Lower leg skin (tissue), 4 donors: ENCODE data around the gene HDAC4. TPM values are rescaled to one million over a fixed set of nuclear protein-coding genes. Genes with fewer than 3 reads are reported as not detected.

Experiments
- DNase-seq, 2 donors: peaks; one replicate each; pipeline ENCODE4 v3.0.0-alpha.2; 2019; ENCODE audit warnings: low spot score in 2 of 2
- H3K4me3 ChIP-seq: fragments of 200-600 bp; sonication (generic); 2 replicates; pipeline ENCODE4 v1.5.1; 2017; ENCODE audit warnings: mild to moderate bottlenecking, low read depth; ENCODE audit not compliant: poor library complexity, severe bottlenecking
- CTCF ChIP-seq, 3 donors: fragments of 450-650 bp; IDR thresholded peaks; one replicate each; pipeline ENCODE4 v1.5.1; 2016; ENCODE audit warnings: antibody characterized with exemption in 3 of 3, mild to moderate bottlenecking in 3 of 3, moderate library complexity in 2 of 3
- POLR2A ChIP-seq, 2 donors: fragments of 450-650 bp; IDR thresholded peaks; one replicate each; pipeline ENCODE4 v1.6.1; 2016 to 2017; ENCODE audit warnings: antibody characterized with exemption in 2 of 2, mild to moderate bottlenecking in 1 of 2, moderate library complexity in 1 of 2
- WGBS, 2 donors: methylation state at CpG; one replicate each; pipeline ENCODE4 v1.1.5; 2018; 5-methylcytosine and 5-hydroxymethylcytosine counted together
- intact Hi-C: fragments of 100-400 bp; cut with DNase I; formaldehyde crosslinking; loops from one replicate; pipeline ENCODE4 v1.15.0; 2023; ENCODE audit warnings: low total_unique reads
- total RNA-seq, 4 donors: library from RNA; depleted of rRNA; stranded (reverse); fragments of >200 nt; gene quantifications; one replicate each; pipeline ENCODE4 v1.1.0, GENCODE V29; 2016

The HDAC4 gene
- total RNA-seq, 4 donors from 2014 or later: 27.4 to 85.5 (median 57.9) TPM

- WGBS, 2 donors: 88 to 90% methylated on average over 6 of the region's 6 CpGs
- intact Hi-C loops: no loop called here
- no peak overlapping the region for H3K4me3 ChIP-seq
- TF ChIP-seq CTCF (IDR thresholded peaks at IDR 0.05) (no peak), POLR2A (IDR thresholded peaks at IDR 0.05) (no peak)
- peak in 1 of 2 donors; percentile 71 for DNase-seq
Observed at GRCh38 chr2:239405071-239405470, 4.3 kb upstream of the HDAC4 start.

- DNase-seq: peak in 1 of 2 donors; percentile 72
- WGBS, 2 donors: 97 to 98% methylated on average over 11 of the region's 11 CpGs
- intact Hi-C loops: no loop called here
- no peak overlapping the region for H3K4me3 ChIP-seq
- TF ChIP-seq CTCF (IDR thresholded peaks at IDR 0.05) (no peak), POLR2A (IDR thresholded peaks at IDR 0.05) (no peak)
Observed at GRCh38 chr2:239402666-239403065, 1.8 kb upstream of the HDAC4 start.

GRCh38 chr2:239401881-239402233 is 1.0 kb upstream of the HDAC4 start:
- H3K4me3 ChIP-seq: peak overlapping the region; percentile 59
- no peak for TF ChIP-seq POLR2A (IDR thresholded peaks at IDR 0.05)
- TF ChIP-seq CTCF (IDR thresholded peaks at IDR 0.05): no peak
- intact Hi-C loops: no loop called here
- WGBS, 2 donors: 0 to 1% methylated on average over 27 to 33 of the region's 33 CpGs
- DNase-seq: no peak

GRCh38 chr2:239401067-239401880 is 454 bp upstream of the HDAC4 start:
- peak in 1 of 2 donors; percentile 98 for TF ChIP-seq POLR2A (IDR thresholded peaks at IDR 0.05)
- peak in 1 of 3 donors; percentile 33 for TF ChIP-seq CTCF (IDR thresholded peaks at IDR 0.05)
- peak overlapping the region; percentile 59 for H3K4me3 ChIP-seq
- intact Hi-C loops: no loop called here
- 0 to 1% methylated on average over 32 to 61 of the region's 90 CpGs for WGBS, 2 donors
- DNase-seq: peak; percentile 99 to 100

- 0 to 1% methylated on average over 12 to 16 of the region's 87 CpGs for WGBS, 2 donors
- intact Hi-C loops: no loop called here
- DNase-seq: peak in 1 of 2 donors; percentile 80
- TF ChIP-seq CTCF (IDR thresholded peaks at IDR 0.05) (no peak), POLR2A (IDR thresholded peaks at IDR 0.05) (no peak)
- peak overlapping the region; percentile 39 for H3K4me3 ChIP-seq
Observed at GRCh38 chr2:239399921-239400595, 762 bp downstream of the HDAC4 start.
